Upper lobe of left lung (tissue), 4 donors: Measurements from ENCODE around the gene ZNF839.

ENCODE experiments used
- CTCF ChIP-seq, 6 experiments: fragments of 450-650 bp in 4 of 6; fragments of 200-600 bp in 2 of 6; sonication (generic) in 2 of 6; IDR thresholded peaks; one replicate each; pipeline ENCODE4 v1.5.1; 2016 to 2019; ENCODE audit warnings: antibody characterized with exemption in 6 of 6
- POLR2A ChIP-seq, 4 donors: fragments of 450-650 bp; IDR thresholded peaks; one replicate each; pipeline ENCODE4 v1.5.1; 2016 to 2017; ENCODE audit warnings: antibody characterized with exemption in 4 of 4, mild to moderate bottlenecking in 2 of 4
- POLR2AphosphoS5 ChIP-seq, 2 donors: sonication (generic); formaldehyde crosslinking; IDR thresholded peaks; one replicate each; pipeline ENCODE4 v1.5.1; 2017; ENCODE audit warnings: antibody characterized with exemption in 2 of 2

GRCh38 chr14:102371361-102371760, 51.8 kb downstream of the ZNF839 start:
- TF ChIP-seq CTCF (IDR thresholded peaks at IDR 0.05), result no peak
- TF ChIP-seq POLR2A (IDR thresholded peaks at IDR 0.05), result no peak
- no peak for TF ChIP-seq POLR2AphosphoS5 (IDR thresholded peaks at IDR 0.05)
